C4-2B (cell line): ENCODE results near the gene HOXC9.
A peak's percentile ranks its signal among the peaks of the same experiment; 100 is the strongest.

ENCODE experiments used
- H3K27ac ChIP-seq: fragments of 450-650 bp; 2 replicates; pipeline ENCODE4 v1.5.1; 2017
- ZFX ChIP-seq: fragments of 450-650 bp; IDR thresholded peaks from 2 replicates; pipeline ENCODE4 v1.6.1; 2017
- TF ChIP-seq, protein P1 (sequence below): fragments of 450-650 bp; conservative IDR thresholded peaks from 2 replicates; pipeline ENCODE4 v1.5.1; 2017; ENCODE audit warnings: mild to moderate bottlenecking

The HOXC9 gene

DNA sequence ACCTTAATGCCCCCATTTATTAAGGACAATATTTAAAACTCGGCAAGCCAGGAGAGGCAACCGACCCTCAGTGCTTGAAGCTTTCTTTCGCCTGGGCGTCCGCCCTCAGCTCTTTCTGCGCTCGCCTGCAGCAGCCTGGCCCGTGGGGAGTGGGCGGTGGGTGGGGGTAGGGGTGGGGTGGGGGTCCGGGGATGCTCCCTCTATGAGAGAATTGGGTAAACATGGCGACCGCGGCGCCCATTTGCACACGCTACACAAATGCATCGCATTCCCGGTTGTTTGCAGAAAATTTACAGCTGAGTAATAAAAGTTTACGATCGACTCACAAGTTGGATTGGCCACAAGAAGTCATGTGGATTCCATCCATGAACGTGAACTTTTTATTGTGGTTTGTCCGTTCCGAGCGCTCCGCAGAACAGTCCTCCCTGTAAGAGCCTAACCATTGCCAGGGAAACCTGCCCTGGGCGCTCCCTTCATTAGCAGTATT, 16.6 kb downstream of the HOXC9 start:
- peak overlapping the region; percentile 89 for H3K27ac ChIP-seq
- no peak for TF ChIP-seq ZFX
- TF ChIP-seq, protein P1, sequence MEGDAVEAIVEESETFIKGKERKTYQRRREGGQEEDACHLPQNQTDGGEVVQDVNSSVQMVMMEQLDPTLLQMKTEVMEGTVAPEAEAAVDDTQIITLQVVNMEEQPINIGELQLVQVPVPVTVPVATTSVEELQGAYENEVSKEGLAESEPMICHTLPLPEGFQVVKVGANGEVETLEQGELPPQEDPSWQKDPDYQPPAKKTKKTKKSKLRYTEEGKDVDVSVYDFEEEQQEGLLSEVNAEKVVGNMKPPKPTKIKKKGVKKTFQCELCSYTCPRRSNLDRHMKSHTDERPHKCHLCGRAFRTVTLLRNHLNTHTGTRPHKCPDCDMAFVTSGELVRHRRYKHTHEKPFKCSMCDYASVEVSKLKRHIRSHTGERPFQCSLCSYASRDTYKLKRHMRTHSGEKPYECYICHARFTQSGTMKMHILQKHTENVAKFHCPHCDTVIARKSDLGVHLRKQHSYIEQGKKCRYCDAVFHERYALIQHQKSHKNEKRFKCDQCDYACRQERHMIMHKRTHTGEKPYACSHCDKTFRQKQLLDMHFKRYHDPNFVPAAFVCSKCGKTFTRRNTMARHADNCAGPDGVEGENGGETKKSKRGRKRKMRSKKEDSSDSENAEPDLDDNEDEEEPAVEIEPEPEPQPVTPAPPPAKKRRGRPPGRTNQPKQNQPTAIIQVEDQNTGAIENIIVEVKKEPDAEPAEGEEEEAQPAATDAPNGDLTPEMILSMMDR, result no peak

GRCh38 chr12:54017027-54017788, 17.2 kb downstream of the HOXC9 start:
- H3K27ac ChIP-seq, result peak overlapping the region; percentile 89
- TF ChIP-seq, protein P1, result no peak
- no peak for TF ChIP-seq ZFX

GRCh38 chr12:54017878-54018467, 18.0 kb downstream of the HOXC9 start:
- TF ChIP-seq ZFX, result peak; percentile 93
- TF ChIP-seq, protein P1, result no peak
- H3K27ac ChIP-seq, result peak overlapping the region; percentile 89

- peak; percentile 61; the same call in 1 of the 2 replicates for TF ChIP-seq ZFX
- TF ChIP-seq, protein P1, result no peak
- peak overlapping the region; percentile 89 for H3K27ac ChIP-seq
Measured at GRCh38 chr12:54018468-54018984, 18.6 kb downstream of the HOXC9 start.

- TF ChIP-seq, protein P1, result no peak
- TF ChIP-seq ZFX, result no peak
- no peak overlapping the region; the same call in 1 of the 2 replicates for H3K27ac ChIP-seq
Measured at GRCh38 chr12:54019091-54019811, 19.3 kb downstream of the HOXC9 start.

DNA sequence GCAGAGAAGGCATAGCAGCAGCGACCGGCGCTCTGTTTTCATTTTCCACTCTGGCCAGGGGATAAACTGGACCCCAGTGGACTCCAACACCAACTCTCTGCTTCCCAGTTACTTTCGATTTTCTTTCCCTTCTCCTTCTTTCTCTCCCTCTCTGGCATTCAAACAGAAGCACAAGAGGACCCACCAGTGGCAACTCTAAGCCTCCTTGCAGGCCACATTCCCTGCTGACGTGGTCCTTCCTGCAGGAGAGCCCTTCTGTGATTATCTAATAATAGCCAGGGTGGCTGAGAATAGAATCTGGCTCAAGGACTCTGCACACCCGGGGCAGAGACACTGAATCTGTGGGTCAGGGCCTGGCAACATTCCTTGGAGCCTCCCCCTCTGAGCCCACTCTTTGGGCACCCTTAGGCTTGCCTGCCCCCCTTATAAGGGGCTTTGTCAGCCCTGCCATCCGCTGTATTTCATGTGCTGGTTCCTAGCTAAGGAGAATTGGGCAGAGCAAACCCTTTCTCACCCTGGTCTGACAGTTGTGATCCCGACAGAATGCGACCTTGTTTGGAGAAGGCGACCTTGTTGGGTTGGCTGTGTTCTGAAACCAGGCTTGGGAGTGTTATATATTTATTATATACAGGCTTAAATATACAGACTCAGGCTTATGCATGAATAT, 20.1 kb downstream of the HOXC9 start:
- no peak overlapping the region for H3K27ac ChIP-seq
- TF ChIP-seq ZFX, result no peak
- TF ChIP-seq, protein P1, result no peak
